ENCODE measurements around the gene ZNF526.
"Not testable (repeated sequence)": the region's sequence is repeated elsewhere in the genome, so short reads cannot be mapped to it uniquely, and the experiment has no call there.

Gene ZNF526

DNA sequence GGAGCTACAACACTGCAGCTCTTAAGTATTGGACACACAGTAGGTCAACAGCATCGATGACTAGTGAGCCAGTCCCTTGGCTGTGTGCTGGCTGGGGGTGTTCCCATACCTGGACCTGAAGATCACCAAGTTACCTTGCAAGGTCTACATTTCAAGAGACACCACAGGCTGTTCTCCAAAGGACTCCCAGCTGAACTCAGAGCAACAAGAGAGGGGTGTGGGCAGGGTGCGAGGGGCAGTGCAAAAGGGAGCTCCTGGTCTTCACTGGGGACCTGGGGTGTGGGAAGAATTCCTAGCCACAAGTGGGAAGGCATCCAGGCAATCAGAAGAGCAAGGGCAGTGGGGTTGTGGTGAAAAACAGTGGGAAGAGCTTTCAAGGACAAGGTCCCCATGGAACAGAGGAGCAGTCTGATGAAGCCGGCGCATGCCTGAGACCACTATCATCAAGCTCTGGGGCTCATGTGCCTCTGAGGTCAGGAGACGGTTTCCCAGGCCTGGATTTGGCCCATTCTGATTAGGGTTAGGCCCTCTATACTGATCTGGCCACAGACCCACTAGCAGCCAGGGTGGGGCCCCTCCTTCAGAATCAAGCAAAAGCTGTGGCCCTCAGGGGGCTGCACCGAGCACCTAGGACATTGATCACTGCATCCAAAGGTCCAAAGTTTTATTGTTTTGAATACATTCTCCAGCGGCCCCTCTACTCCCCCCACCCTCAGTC is 27.0 kb downstream of the ZNF526 start:
- DNase-seq (ENCODE audit: low spot score), result no peak

DNA sequence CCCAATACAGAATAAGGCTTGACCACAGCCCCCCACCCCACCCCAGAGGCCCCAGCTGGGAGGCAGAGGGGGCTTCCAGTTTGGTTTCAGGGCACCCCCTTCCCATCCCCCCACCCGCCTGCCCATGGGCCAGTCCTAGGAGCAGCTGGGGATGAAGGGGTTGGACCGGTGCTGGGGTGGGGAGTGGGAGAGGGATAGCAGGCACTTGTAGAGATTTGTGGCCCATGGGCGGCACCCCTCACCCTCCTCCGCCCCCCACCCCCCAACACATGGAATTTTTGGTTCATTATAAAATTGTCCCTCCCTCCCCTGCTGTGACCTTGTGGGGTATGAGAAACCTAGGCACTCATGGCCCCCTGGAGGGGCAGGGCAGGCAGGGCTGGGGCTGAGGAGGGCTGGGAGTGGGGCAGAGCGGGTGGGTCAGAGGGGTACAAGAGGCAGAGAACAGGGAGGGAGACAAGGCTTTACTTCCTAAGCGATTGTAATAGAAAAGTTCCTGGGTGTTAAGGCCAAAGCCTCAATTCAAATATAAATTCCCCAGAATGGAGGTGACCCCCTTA is 27.6 kb downstream of the ZNF526 start:
- DNase-seq (ENCODE audit: low spot score), result no peak

DNA sequence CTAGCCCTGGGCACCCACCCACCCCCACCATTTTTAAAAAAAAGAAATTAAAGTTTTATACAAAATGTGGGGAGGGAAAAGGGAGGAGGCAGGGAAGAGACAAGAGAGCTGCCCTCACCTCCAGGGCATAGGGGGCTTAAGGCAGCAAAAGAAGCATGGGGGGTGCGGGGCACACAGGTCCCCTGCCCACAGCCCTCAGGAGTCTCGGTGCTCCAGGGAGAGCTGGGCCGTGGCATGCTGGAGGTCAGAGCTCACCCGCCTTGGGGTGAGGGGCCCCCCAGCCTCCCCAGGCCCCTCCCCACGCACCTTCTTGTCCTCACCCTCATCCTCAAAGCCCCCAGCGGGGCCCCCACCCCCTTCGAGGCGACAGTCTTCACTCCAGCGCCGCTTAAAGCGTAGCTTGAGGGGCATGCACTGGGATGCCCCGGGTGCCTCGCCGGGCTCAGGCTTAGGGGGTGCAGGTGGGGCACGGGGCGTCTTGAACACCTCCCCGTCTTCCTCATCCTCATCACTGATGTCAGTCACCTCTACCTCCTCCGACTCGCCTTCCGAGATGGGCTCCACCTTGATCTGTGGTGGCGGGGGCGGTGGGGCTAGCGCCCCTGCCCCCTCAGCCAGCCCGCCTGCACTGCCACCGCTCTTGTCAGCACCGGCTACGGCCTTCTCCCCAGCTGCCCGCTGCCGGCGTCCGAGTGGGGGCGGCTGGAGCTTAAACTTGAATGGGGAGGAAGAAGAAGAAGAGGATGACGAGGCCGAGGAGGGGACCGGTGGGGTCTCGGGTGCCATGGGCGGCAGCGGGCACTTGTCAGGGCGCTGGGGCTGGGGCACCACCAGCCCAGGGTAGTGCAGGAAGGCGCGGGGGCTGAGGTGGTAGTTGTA is 28.4 kb downstream of the ZNF526 start:
- no peak for DNase-seq (ENCODE audit: low spot score)

DNA sequence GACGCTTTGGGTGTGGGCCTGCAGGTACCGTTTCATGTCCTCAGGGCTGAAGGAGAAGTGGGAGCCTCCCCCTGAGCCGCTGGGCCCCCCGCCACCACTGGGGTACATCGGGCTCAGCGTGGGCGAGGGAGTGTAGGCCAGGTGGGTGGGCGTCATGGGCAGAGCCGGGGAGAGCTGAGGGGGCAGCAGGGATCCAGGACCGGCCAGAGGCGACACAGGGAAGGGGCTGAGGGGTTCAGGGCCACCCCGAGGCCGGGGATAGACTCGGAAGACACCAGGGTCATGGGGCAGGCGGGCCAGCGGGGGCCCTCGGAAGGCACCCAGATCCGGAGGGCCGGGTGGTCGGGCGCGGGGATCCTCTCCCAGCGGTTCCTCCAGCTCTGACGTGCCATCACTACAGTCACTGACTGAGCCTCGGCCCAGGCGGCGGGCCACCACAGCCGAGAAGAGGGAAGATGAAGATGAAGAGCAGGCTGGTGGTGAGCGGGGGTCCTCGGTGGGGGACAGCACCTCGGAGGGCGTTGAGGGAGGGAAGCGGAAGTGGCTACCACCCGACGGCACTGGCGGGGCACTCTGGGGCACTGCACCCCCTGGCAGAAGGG is 29.1 kb downstream of the ZNF526 start:
- no peak for DNase-seq (ENCODE audit: low spot score)

DNA sequence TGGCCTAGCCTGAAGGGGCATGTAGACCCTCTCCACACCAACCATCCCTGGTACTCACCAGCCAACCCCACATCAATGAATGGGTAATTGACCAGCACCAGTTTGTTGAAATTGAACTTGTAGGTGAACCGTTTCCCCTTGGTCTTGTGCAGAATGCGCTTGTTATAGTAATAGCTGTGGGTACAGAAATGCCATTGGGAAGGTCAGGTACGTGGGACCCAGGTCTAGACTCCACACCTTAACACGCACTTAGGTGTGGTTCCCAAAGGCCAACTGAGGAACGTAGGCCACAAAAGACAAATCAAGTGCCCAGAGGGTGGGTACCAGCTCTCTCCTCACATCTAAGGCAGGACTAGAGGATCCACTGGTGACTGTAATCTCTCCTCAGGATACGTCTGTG is 29.7 kb downstream of the ZNF526 start:
- no peak for DNase-seq (ENCODE audit: low spot score)

DNA sequence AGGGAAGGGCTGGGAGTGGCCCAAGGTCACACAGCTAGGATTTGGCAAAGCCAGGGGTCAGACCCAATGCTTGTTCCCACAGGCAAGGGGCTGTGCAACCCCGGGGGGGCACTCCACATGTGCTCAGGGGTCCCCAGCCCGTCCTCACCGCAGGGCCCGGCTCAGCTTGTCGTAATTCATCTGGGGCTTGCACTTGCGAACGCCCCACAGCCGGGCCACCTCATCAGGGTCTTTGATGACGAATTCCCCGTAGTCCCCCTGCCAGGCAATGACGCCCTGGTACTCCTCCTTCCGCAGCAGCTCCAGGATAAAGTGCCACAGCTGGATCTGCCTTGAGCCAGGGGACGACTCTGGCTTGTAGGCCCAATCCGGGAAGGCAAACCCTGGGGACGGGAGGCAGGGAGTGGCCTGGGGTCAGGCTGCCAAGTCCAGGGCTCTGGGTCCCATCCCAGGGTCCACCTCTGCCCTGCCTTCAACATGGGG is 30.1 kb downstream of the ZNF526 start:
- no peak for DNase-seq (ENCODE audit: low spot score)

DNA sequence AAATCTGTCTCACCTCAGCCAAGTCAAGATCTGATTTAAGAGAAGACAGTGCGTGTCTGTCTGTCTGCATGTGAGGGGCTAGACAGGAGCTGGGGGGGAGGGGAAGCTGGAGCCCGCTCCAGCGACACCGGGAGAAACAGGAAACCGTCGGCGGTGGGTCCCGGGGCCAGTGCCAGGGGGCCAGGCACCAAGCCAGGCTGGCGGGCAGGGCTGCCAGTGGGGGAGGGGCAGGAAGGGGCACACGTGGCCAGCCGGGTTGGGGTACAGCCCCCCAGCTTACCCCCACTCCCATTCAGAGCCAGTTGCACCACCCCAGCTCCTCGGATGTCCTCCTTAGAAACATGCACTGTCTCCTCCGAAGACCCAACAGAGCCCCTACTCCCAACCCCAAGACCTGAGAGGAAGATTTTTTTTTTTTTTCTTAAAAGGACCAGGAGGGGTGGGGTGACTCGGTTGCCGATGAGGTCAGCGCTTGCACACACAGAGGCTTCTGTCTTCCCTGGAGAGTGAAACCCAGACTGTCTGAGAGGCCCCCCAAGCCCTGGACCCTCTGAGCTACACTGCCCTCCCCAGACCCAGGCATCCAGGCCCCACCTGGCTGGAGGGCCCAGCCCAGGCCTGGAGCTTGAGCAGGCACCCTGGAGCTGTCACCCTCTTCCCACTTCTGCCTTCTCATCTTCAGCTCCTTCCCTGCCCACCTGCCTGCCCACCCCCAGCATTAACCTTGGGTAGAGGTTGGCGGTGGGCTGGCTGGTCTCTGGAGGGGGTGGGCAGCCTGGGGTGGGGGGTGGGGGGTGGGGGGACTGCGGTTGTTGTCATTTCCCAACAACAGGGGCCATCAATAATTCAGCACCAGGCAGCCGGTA is 30.8 kb downstream of the ZNF526 start:
- no peak for DNase-seq (ENCODE audit: low spot score)

DNA sequence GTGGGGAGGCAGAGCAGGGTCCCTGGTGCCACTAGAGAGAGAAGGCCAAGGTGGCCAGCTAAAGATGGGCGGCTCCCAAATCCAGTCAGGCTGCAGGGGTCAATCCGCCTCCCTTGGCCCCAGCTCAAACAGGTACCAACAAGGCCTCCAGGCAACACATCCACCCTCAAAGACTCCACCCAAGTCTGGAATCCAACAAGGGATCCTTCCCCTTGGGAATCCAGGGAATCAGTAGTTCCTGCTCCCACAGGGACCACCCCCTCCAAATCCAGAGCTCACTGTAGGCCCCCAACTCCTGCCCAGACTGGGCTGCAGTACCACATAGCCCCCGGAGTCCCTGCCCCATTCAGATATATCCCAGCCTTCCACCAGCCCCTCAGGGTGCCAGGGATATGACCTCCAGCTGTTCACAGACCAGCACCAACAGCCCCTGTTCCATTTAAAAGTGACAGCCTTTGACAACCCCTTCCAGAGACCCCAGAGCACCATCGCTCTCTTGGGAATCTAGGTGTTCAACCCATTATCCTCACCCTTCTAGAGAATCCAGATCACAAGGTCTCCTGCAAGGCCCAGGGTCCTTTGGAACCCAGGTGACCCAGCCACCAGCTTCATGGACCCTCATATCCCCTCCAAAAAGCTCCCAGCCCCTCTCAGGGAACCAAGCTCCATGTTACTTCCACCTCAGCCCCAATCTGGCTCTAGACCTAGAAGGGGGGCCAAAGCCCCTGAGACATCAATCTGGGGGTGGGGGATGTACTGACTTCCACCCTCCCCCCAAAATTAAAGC is 31.7 kb downstream of the ZNF526 start:
- no peak for DNase-seq (ENCODE audit: low spot score)

DNA sequence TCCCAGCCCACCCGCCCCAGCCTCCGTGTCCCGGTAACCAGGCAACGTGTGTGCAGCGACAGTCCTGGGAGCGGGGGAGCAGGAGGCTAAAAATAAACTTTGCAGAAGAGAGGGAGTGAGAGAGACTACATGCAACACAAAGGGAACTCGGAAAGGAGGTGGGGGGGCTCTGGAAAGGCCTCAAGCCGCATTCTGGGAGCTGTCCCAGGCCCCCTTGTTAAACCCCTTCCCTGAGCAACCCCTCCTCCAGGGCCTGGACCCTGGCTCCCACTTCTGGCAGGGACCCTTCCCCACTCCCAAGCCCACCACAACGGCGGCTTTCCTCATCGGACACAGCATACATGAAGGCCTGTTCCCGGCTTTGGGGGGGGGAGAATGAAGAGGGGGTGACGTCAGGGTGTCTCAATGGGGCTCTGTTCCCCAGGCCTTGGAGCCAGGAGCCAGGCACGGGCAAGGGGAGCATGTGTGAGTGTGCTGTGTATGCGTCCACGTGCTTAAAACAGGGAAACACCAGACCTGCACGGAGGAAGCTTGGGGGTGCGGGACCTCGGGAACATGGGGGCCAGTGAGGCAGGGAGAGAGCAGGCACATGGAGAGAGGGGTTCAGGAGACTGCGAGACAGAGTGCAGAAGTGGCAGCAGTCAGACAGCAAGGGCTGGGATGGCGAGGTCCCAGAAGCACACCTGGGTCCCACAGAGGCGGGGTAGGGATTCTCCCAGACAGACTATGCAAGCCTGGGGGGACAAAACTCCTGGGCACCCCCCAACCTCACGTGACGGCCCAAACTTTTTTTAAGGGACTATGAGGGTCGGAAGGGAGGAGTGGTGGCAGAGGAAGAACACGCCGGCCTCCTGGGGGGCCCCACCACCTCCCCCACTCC is 32.5 kb downstream of the ZNF526 start:
- DNase-seq (ENCODE audit: low spot score), result no peak

DNA sequence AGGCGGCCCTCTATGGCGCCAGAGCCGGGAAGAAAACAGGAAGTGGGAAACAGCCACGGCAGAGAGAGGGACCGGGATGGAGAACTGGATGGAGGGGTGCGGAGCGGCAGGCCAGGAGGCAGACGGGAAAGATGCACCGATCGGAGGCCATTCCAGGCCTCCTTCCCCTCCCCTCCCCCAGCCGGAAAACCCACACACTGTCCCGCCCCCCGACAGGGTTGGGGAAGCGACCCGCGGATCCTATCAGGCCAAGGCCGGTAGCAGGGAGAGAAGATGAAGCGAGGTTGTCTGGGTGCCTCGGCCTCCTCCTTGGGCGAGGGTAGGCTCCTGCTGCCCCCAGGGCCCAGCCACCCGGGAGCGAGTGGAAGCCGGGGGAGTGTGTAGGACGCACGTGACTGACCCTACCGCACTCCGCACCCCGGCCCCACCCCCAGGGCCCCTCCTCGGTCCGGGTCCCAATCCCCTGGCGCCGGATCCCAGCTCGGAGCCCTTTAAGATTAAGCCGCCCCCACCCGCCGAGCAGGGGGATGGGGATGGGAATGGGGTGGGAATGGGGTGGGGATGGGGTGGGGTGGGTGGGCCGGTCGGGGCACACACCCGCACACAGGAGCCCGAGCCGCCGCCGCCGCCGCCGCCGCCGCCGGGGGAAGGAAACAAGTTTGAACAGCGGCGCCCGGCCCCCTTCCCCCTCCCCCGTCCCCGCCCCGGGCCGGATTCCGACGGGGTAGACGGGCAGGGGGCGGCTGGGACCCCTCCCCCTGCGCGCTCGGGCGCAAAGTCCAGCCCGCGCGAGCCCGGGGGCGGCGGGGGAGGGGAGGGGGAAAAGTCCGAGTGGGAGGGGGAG is 33.4 kb downstream of the ZNF526 start:
- DNase-seq (ENCODE audit: low spot score), result peak; percentile 82

DNA sequence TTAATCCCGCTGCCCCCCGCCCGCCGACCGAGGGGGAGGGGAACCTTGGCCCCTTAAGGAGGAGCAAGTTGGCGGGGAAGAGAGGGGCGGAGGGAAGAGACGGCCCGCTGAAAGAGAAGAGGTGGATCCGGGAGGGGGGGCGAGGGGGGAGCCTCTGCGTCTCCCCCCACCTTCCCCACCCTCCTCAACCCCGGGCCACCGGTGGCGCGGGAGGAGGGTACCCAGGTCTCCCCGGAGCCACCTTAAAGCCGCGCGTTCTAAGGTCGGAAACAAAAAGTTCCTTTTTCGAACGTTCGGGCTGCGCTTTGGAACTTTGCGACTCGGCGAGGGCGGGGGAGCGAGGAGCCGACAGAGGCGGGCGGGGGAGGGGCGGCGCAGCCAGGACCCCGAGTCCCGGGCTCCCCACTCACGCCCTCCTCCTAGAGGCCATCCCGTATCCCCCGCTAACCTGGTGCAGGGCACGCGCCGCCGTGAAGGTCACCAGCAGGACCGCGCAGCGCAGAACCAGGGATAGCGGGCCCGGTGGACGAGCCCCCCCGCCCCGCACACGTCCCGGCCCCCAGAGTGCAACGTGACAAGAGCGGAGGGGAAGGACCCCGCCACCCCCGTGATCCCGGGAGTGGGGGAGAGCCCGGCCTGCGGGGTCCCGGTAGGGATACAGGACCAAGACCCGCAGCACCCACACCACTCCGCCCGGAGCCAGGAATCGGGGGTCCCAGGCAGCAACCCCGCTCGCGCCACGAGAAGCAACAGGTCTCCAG is 34.2 kb downstream of the ZNF526 start:
- peak; percentile 71 for DNase-seq (ENCODE audit: low spot score)

DNA sequence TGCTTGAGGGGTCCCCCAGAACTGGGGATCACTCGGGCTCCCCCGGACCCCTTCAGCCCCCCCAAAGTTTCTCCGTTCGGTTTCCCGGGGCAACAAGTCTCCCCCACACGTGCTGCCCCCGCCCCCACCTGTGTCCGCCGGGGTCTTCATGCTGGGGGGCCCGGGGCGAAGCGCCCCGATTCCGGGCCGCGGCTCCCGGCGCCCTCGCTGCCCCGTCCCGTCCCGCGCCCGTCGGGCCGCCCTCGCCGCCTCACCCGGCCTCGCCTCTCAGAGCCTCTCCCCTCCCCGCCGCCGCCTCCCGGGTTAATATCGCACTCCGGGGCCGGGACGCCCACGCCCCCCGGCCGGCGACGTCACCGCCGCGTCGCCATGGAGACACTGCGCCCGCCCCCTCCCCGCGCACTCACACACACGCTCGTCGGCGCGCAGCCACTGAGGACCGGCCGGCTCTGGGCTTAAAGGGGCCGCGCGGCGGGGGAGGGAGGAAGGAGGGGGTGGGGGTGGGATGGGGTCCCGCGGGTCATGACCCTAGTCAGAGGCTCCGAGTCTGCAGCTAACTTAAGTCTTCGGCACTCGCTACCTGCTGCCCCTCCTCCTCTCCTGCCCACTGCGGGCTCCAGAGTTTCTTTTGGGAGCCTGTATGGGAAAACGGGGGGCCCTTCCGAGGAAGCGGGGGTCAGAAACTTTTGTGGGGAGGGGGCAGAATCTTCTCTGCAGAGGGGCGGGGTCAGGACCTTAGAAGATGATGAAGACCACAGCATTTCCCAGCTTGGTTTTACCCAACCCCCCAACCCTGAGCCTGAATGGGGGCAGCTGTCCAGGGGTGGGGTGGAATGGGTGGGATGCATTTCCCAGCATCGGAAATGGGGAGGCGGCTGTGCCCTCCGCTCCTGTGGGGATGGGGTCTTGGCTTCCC is 35.0 kb downstream of the ZNF526 start, which contains the start of gene ERF:
Gene ERF, minus strand, starts transcription at position 279 of the 916 bp plus-strand sequence. Its CDS starts 129 bp downstream, at position 150.
- peak; percentile 90 for DNase-seq (ENCODE audit: low spot score)

DNA sequence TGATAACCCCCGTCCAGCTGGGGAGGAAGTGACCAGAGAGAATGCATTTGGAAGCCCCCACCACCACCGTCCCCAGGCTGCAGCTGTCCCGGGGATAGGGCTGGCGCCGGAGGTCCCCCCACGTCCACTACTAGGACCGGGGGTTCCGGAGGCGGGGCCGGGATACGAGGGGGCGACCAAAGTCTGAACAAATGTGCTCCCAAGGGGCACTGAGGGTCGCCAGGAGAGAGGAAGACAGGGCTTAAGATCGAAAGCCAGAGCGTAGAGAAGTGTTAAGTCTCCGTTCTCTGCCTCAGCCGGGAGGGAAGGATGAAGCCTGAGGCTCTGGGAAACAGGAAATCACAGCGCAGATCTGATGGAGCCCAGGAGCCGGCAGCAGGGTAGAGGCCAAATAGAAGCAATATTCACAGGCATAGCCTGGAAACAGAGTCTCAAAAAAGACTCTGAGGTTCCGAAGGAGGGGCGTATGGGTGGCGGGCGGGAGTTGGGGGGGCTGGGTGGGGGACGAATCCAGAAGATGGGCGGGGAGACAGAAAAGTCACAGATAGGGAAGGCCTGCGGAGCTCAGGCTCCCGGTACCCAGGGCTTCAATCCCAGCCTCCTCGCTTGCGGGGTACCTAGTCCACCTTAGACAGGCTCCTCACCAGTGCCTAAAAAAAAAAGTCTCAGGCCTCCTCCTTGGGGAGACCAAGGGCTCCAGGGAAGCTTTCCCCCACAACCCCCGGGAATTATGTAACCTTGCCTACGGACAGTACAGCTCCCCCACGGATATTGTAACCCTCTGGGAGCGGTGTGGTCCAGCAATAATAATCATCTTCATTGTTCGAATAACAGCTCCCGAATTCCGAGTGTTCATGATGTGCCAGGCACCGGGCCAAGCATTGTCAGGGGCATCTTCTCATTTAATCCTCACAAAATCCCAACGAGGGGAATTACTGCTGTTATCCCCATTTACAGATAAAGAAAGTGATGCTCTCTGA is 35.9 kb downstream of the ZNF526 start:
- DNase-seq (ENCODE audit: low spot score), result no peak

DNA sequence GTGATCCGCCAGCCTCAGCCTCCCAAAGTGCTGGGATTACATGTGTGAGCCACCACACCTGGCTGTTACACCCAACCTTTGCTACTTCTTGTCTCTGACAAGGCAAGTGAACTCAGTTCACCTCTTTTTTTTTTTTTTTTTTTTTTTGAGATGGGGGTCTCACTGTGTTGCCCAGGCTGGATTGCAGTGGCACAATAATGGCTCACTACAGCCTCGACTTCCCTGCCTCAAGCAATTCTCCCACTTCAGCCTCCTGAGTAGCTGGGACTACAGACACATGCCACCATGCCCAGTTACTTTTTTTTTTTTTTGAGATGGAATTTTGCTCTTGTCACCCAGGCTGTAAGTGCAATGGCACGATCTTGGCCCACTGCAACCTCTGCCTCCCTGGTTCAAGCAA is 37.7 kb downstream of the ZNF526 start:
- not testable (repeated sequence) for DNase-seq (ENCODE audit: low spot score)

DNA sequence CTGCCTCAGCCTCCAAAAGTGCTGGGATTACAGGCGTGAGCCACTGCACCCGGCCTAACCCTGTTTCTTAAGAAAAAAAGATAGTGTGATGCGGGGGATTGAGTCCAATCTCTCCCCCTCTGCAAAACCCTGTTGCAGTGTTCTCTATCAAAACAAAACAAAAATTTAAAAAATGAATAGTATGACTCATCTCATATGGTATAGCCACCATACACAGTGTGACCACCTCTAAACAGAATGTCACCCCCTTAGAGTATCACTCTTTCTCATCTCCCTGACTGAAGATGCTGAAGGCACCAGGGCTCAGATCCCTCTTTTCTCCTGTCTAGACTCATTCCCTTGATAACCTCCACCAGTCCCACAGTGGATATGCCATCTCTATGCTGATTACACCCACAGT is 41.7 kb downstream of the ZNF526 start:
- no peak for DNase-seq (ENCODE audit: low spot score)
